Activated naive CD4-positive, alpha-beta T cell treated with anti-CD3 and anti-CD28 coated beads, Interleukin-2, amount 10 ng/mL, durations not matched to agents 7 days and 5 days (primary cell): ENCODE data around the gene PRPSAP1.

Source experiments
- CTCF ChIA-PET: fragments of 350-600 bp; sonication (Branson Sonifier 250); formaldehyde crosslinking; loops from one replicate; lab custom pipeline; 2021; ENCODE audit warnings: antibody characterized with exemption; lab: Charles Lee
- DNase-seq: peaks from one replicate; pipeline ENCODE4 v3.0.0-alpha.2; 2020
- H3K27ac Mint-ChIP-seq: one replicate; pipeline ENCODE4 v1.8.0; 2021; ENCODE audit warnings: mild to moderate bottlenecking, moderate library complexity, mixed read lengths
- H3K27me3 Mint-ChIP-seq: one replicate; pipeline ENCODE4 v1.8.0; 2021; ENCODE audit warnings: mild to moderate bottlenecking, mixed read lengths
- H3K36me3 Mint-ChIP-seq: one replicate; pipeline ENCODE4 v1.8.0; 2021; ENCODE audit warnings: mixed read lengths
- H3K4me1 Mint-ChIP-seq: one replicate; pipeline ENCODE4 v1.8.0; 2021; ENCODE audit warnings: mixed read lengths
- H3K4me3 Mint-ChIP-seq: one replicate; pipeline ENCODE4 v1.8.0; 2021; ENCODE audit warnings: mild to moderate bottlenecking, moderate library complexity, mixed read lengths
- H3K9me3 Mint-ChIP-seq: one replicate; pipeline ENCODE4 v1.8.0; 2021; ENCODE audit warnings: mixed read lengths

Gene PRPSAP1

GRCh38 chr17:76337413-76337777, 16.3 kb downstream of the PRPSAP1 start:
- H3K4me1 Mint-ChIP-seq: peaks cover 4% of the 10 kb centered on the region
- H3K36me3 Mint-ChIP-seq: peaks cover 25% of the 10 kb centered on the region
- no peak overlapping the region for H3K4me3 Mint-ChIP-seq
- no peak overlapping the region for H3K27ac Mint-ChIP-seq
- no peak for DNase-seq
- CTCF ChIA-PET: interaction anchor here (1.7 kb wide), 1 partner anchor 33 kb away, joined by 3 read pairs; no protein-coding TSS in a partner anchor
- H3K9me3 Mint-ChIP-seq: no peaks in the 10 kb centered on the region
- H3K27me3 Mint-ChIP-seq: no peaks in the 10 kb centered on the region

GRCh38 chr17:76336756-76337412, 16.8 kb downstream of the PRPSAP1 start:
- no peak for DNase-seq
- H3K4me1 Mint-ChIP-seq: peaks cover 4% of the 10 kb centered on the region
- CTCF ChIA-PET: interaction anchor here (1.7 kb wide), 1 partner anchor 33 kb away, joined by 3 read pairs; no protein-coding TSS in a partner anchor
- H3K36me3 Mint-ChIP-seq: peaks cover 20% of the 10 kb centered on the region
- H3K27ac Mint-ChIP-seq: no peak overlapping the region
- H3K9me3 Mint-ChIP-seq: no peaks in the 10 kb centered on the region
- no peaks in the 10 kb centered on the region for H3K27me3 Mint-ChIP-seq
- H3K4me3 Mint-ChIP-seq: no peak overlapping the region

- H3K4me3 Mint-ChIP-seq: no peak overlapping the region
- peaks cover 23% of the 10 kb centered on the region for H3K36me3 Mint-ChIP-seq
- H3K9me3 Mint-ChIP-seq: no peaks in the 10 kb centered on the region
- no peak for DNase-seq
- peaks cover 4% of the 10 kb centered on the region for H3K4me1 Mint-ChIP-seq
- no peaks in the 10 kb centered on the region for H3K27me3 Mint-ChIP-seq
- no peak overlapping the region for H3K27ac Mint-ChIP-seq
- CTCF ChIA-PET: interaction anchor here (0.6 kb wide), 1 partner anchor 310 kb away, joined by 3 read pairs; no protein-coding TSS in a partner anchor
Observed at GRCh38 chr17:76335716-76336381, 17.9 kb downstream of the PRPSAP1 start.

- no peak for DNase-seq
- CTCF ChIA-PET: interaction anchor here (0.7 kb wide), 1 partner anchor 361 kb away, joined by 3 read pairs; no protein-coding TSS in a partner anchor
- H3K36me3 Mint-ChIP-seq: peaks cover 25% of the 10 kb centered on the region
- peaks cover 4% of the 10 kb centered on the region for H3K4me1 Mint-ChIP-seq
- H3K27me3 Mint-ChIP-seq: no peaks in the 10 kb centered on the region
- H3K4me3 Mint-ChIP-seq: no peak overlapping the region
- no peak overlapping the region for H3K27ac Mint-ChIP-seq
- H3K9me3 Mint-ChIP-seq: no peaks in the 10 kb centered on the region
Observed at GRCh38 chr17:76333673-76334505, 19.8 kb downstream of the PRPSAP1 start.

- no peak for DNase-seq
- Mint-ChIP-seq H3K36me3 (peaks cover 37% of the 10 kb centered on the region), H3K4me3 (no peak overlapping the region), H3K9me3 (no peaks in the 10 kb centered on the region), H3K27ac (no peak overlapping the region), H3K27me3 (no peaks in the 10 kb centered on the region), H3K4me1 (no peaks in the 10 kb centered on the region)
- CTCF ChIA-PET: interaction anchor here (0.6 to 1.2 kb wide), 2 partner anchors 20 to 376 kb away, joined by 3 to 4 read pairs; no protein-coding TSS in a partner anchor
Observed at GRCh38 chr17:76331083-76331482, 22.6 kb downstream of the PRPSAP1 start.

GRCh38 chr17:76329664-76330063, 24.1 kb downstream of the PRPSAP1 start:
- no peaks in the 10 kb centered on the region for H3K27me3 Mint-ChIP-seq
- H3K36me3 Mint-ChIP-seq: peaks cover 36% of the 10 kb centered on the region
- CTCF ChIA-PET: interaction anchor here (0.6 to 1.4 kb wide), 4 partner anchors 55 to 389 kb away, joined by 3 read pairs; partner anchors contain the start of gene FBF1
- DNase-seq: no peak
- H3K4me3 Mint-ChIP-seq: no peak overlapping the region
- no peaks in the 10 kb centered on the region for H3K4me1 Mint-ChIP-seq
- H3K9me3 Mint-ChIP-seq: no peaks in the 10 kb centered on the region
- H3K27ac Mint-ChIP-seq: no peak overlapping the region

- Mint-ChIP-seq H3K27me3 (no peaks in the 10 kb centered on the region), H3K36me3 (peaks cover 33% of the 10 kb centered on the region), H3K9me3 (no peaks in the 10 kb centered on the region), H3K4me1 (no peaks in the 10 kb centered on the region), H3K27ac (no peak overlapping the region), H3K4me3 (no peak overlapping the region)
- DNase-seq: no peak
- CTCF ChIA-PET: no interaction called here
Observed at GRCh38 chr17:76327696-76328095, 26.0 kb downstream of the PRPSAP1 start.

GRCh38 chr17:76326306-76326705, 27.4 kb downstream of the PRPSAP1 start:
- H3K36me3 Mint-ChIP-seq: peaks cover 34% of the 10 kb centered on the region
- no peaks in the 10 kb centered on the region for H3K4me1 Mint-ChIP-seq
- H3K27me3 Mint-ChIP-seq: no peaks in the 10 kb centered on the region
- no peak for DNase-seq
- H3K27ac Mint-ChIP-seq: no peak overlapping the region
- CTCF ChIA-PET: interaction anchor here (0.9 kb wide), 1 partner anchor 47 kb away, joined by 3 read pairs; no protein-coding TSS in a partner anchor
- no peaks in the 10 kb centered on the region for H3K9me3 Mint-ChIP-seq
- no peak overlapping the region for H3K4me3 Mint-ChIP-seq

- no peak overlapping the region for H3K4me3 Mint-ChIP-seq
Observed at GRCh38 chr17:76318586-76318985, 35.1 kb downstream of the PRPSAP1 start.

GRCh38 chr17:76317535-76317934, 36.2 kb downstream of the PRPSAP1 start:
- Mint-ChIP-seq H3K4me3 (no peak overlapping the region), H3K36me3 (peaks cover 29% of the 10 kb centered on the region), H3K9me3 (no peaks in the 10 kb centered on the region), H3K4me1 (peaks cover 11% of the 10 kb centered on the region), H3K27me3 (no peaks in the 10 kb centered on the region), H3K27ac (no peak overlapping the region)
- CTCF ChIA-PET: interaction anchor here (1.2 kb wide), 2 partner anchors 19 to 321 kb away, joined by 3 read pairs; no protein-coding TSS in a partner anchor
- DNase-seq: no peak

More at GRCh38 chr17:76318586-76318985, 35.1 kb downstream of the PRPSAP1 start:
- Mint-ChIP-seq H3K27ac (no peak overlapping the region), H3K27me3 (no peaks in the 10 kb centered on the region), H3K36me3 (peaks cover 23% of the 10 kb centered on the region), H3K4me1 (peaks cover 11% of the 10 kb centered on the region), H3K9me3 (no peaks in the 10 kb centered on the region)
- CTCF ChIA-PET: no interaction called here
- no peak for DNase-seq

- DNase-seq: no peak
- Mint-ChIP-seq H3K27ac (no peak overlapping the region), H3K9me3 (no peaks in the 10 kb centered on the region), H3K4me3 (no peak overlapping the region), H3K36me3 (peaks cover 32% of the 10 kb centered on the region), H3K4me1 (peaks cover 11% of the 10 kb centered on the region), H3K27me3 (no peaks in the 10 kb centered on the region)
- CTCF ChIA-PET: interaction anchor here (1.5 to 2.1 kb wide), 2 partner anchors 10 to 70 kb away, joined by 4 to 5 read pairs; partner anchors contain the start of gene SPHK1
Observed at GRCh38 chr17:76314392-76315227, 39.1 kb downstream of the PRPSAP1 start.

- Mint-ChIP-seq H3K4me3 (no peak overlapping the region), H3K27me3 (no peaks in the 10 kb centered on the region), H3K36me3 (peaks cover 35% of the 10 kb centered on the region), H3K4me1 (peaks cover 11% of the 10 kb centered on the region), H3K9me3 (no peaks in the 10 kb centered on the region), H3K27ac (no peak overlapping the region)
- CTCF ChIA-PET: interaction anchor here (0.9 to 1.5 kb wide), 2 partner anchors 8 to 85 kb away, joined by 3 to 4 read pairs; no protein-coding TSS in a partner anchor
- DNase-seq: no peak
Observed at GRCh38 chr17:76312735-76313134, 41.0 kb downstream of the PRPSAP1 start.

GRCh38 chr17:76309461-76309860, 44.3 kb downstream of the PRPSAP1 start:
- Mint-ChIP-seq H3K27me3 (no peaks in the 10 kb centered on the region), H3K4me1 (no peaks in the 10 kb centered on the region), H3K36me3 (peaks cover 30% of the 10 kb centered on the region), H3K9me3 (no peaks in the 10 kb centered on the region), H3K4me3 (no peak overlapping the region), H3K27ac (no peak overlapping the region)
- CTCF ChIA-PET: interaction anchor here (3.9 kb wide), 1 partner anchor 88 kb away, joined by 21 read pairs; no protein-coding TSS in a partner anchor
- DNase-seq: no peak
